GM15510 (cell line): ENCODE results near the gene SND1.

Experiments used
- POLR2A ChIP-seq: IDR thresholded peaks from 3 replicates; pipeline ENCODE4 v1.6.1; 2011; ENCODE audit warnings: borderline replicate concordance; ENCODE audit not compliant: insufficient read length; ENCODE audit errors: extremely low read depth

Gene SND1

DNA sequence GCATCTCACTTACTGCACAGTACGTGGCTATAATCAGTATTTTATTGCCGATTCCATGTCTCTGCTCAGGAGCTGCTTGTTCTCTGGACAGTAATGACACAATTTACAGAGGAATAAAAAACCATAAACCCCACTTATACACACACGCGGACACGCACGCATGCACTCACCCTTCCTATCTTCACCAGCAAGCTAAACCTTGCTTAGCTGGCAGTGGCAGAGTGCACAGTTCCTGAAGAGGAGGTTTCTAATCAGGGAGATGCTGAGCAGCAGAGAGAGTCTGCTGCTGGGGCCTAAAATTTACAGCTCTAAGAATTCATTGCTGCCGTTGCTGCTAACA, 66.3 kb downstream of the SND1 start:
- no peak for TF ChIP-seq POLR2A

DNA sequence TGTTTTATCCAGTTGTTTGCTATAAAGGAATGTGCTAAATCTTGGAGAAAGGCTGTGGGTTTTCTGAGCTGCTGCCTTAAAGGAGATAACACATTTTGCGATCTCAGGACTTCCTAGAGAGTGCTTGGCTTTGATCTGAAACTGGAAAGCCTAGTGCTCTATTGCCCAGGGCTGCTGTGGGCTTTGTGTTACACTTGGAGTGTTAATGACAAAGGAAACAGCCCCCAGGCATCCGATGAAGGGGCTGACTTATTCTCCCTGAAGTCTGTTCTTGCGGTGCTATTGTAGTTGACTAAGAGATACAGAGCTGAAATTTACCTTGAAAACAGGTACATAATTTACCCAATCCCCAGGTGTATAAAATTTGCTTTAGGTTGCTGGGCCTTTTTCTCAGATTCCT, 74.5 kb downstream of the SND1 start:
- no peak for TF ChIP-seq POLR2A

DNA sequence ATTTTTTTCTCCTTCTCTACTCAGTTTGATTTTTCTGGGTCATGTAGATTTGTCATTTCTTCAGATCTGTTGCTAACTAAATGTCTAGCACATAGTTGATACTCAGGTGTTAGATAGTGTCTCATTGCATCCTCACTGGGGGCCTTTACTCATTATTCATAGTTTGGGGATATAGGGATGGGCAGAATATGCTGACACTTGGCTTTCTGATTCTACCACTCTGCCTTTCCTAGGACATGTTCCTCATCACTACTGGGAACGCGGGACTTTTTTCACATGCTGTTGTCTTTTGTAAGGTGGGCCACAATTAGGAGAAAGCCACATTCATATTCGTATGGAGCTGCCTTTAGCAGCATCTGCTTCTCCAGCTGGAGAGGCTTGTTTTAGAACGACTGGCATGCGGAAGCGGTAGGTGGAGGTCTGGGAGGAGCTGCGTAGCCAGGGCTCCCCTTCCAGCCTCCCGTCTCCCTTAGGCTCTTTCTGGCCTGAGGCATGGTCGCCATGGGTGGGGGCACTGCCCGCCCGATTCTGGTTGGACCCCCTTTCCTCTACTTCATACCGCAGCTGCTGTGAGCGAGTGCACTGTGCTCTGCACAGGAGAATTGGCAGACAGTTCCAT, 78.8 kb downstream of the SND1 start:
- no peak for TF ChIP-seq POLR2A

DNA sequence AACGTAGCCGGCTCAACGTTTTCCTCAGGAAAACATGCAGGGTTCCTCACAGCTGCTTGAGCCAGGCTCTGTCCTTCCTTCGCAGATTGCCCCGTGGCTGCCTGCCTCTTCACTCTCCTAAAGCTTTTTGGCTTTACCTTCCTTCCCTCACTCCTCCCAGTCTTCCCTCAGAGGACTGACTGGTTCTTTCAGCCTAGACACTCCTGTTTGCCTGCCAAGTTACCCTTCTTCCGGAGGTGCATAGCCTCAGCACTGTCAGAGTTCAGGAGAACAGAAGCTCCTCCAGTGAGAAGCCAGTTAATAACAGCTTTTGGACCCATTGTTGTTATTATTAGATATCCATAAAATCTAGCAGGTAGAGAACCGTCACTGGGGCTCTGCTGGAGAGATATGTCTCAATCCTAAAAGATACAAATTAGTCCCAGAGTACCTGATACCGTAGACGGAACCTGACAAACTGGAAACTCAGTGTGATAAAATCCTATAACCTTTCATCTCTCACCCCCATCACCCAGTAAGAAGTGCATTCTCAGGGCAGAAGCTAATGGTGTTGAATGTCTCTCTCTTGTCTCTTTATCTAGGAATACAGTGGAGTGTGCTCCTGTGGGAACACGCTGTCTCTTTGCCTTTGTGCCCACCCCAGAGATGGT, 79.6 kb downstream of the SND1 start:
- TF ChIP-seq POLR2A = no peak

DNA sequence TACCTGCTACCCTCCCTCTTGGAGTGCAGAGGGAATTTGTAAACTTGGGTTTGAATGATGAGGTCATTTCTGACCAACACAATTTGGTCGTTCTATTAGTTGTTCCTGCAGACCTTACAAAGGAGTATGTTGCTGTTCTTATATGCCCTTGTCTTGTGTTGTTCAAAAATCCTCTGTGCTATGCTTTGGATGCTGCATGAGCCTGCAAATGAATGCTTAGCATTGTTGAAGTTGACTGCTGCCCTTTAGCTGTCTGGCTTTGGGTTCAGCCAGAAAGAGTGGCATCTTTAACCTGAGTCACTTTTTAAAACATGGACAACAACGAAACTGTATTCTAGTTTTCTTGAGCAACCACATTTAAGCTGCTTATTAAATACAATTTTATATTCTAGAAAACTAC, 80.3 kb downstream of the SND1 start:
- no peak for TF ChIP-seq POLR2A

DNA sequence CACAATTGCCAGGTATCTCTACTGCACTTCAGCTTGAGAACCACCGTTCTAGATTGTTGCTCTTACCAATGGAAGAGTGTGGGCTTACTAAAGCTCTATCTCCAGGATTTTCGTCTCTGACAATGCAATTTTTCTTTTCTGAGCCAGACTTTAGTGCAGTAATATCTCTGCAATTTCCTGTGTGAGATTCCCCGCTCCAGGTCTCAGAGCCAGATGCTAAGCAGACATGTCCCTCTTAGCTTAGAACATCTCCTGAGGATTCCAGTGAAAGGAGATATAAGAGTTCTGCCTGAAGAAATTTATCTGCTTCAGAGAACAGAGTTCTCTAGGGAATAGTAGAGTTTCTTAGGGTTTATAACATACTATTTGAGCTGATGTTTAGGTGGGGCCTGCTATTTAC, 82.0 kb downstream of the SND1 start:
- no peak for TF ChIP-seq POLR2A

DNA sequence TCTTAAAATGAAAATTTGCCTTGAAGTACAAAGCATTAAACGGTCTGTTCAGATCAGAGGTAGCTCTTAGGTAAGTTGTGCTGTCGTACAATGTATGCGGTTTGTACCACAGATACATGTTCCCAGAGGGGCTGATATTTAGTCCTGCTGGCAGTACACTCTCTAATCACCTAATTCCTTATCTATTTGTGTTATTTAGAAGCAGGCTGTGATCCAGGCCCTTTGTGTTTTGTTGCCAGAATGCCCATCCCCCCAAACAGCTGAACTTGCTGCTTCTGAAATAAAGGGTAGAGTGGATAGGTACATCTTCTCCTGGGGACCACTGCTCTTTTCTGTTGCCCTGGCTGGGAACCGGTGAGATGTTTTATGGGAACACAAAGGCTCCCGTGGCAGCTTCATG, 84.5 kb downstream of the SND1 start:
- no peak for TF ChIP-seq POLR2A

DNA sequence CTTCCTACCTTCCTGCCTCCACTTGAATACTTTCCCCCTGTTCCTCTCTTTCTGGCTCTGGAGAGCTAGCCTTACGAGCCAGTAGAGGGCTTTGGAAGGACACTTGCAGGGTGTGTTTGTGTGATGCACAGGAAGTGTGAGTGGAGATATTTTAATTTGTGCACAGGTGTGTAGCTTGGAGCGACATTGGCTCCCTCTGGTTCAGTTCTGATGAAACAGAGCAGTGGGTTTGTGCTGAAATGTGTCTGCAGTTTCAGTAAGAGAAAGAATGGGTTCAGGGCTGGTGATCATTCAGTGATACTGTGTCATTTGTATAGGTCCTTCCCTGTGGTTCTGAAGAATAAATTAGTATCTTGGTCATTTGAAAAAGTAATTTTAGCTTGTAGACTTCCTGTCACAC, 86.9 kb downstream of the SND1 start:
- no peak for TF ChIP-seq POLR2A

DNA sequence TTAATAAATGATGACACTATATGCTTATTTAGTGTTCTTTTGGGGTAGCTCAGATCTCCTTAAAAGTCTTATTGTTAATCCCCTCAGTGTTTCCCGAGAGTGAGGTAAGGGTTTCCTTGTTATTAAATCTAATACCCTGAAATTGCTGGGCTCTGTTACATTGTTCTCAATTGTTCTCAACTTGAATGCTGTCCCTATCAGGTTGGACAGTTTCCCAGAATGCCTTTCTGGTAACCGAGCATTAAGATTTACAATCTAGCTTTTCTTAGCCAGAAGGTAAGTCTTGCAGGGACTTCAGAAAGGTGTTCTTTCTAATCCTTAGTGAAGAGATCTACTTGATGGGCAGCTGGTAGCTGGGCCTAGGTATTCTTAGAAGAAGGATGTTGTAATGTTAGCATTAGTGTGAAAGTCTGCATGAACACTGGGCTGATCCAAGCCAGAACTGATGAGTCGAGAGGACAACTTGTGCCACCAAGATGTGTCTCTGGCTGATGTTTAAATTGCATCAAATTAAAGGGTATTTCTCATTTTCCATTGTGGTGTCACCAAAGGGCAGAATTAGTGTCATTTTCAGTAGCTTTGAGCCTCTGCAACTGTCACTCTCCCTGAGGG, 89.9 kb downstream of the SND1 start:
- TF ChIP-seq POLR2A = no peak

DNA sequence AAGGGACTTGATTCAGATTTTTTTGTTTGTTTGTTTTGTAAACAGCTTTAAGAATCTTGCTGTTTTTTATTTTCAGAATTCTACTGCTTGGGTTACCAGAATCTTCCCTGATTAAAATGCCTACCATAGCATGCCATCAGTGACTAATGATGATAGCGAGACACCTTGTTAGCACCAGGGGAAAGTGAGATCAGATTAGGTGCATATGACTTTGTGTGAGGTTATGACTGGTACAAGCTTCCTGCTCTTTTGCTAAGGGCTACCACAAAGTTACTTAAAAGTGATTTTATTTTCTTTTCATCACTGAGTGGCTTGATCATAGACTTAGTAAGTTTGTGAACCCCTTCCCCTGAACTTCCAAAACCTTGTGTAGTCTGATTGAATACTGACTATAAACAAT, 93.5 kb downstream of the SND1 start:
- no peak for TF ChIP-seq POLR2A

DNA sequence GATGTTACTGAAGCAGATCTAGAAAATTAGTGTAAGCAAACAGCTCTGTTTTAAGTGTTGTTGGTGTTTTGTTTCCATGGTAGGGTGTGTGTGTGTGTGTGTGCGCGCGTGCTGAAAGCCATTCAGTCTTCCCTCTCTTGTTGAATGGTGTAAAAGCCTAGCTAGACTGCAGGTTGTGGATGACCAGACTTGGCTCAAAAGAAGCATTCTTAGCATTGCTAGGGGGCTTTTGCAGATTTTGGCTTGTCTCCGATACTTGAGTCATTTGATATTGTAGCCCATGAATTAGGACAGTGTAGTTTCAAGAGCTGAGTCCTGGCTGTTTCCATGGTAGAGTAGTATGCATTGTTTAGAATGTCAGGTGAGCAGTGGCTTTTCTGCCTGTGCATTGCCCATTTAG, 99.1 kb downstream of the SND1 start:
- TF ChIP-seq POLR2A = no peak

DNA sequence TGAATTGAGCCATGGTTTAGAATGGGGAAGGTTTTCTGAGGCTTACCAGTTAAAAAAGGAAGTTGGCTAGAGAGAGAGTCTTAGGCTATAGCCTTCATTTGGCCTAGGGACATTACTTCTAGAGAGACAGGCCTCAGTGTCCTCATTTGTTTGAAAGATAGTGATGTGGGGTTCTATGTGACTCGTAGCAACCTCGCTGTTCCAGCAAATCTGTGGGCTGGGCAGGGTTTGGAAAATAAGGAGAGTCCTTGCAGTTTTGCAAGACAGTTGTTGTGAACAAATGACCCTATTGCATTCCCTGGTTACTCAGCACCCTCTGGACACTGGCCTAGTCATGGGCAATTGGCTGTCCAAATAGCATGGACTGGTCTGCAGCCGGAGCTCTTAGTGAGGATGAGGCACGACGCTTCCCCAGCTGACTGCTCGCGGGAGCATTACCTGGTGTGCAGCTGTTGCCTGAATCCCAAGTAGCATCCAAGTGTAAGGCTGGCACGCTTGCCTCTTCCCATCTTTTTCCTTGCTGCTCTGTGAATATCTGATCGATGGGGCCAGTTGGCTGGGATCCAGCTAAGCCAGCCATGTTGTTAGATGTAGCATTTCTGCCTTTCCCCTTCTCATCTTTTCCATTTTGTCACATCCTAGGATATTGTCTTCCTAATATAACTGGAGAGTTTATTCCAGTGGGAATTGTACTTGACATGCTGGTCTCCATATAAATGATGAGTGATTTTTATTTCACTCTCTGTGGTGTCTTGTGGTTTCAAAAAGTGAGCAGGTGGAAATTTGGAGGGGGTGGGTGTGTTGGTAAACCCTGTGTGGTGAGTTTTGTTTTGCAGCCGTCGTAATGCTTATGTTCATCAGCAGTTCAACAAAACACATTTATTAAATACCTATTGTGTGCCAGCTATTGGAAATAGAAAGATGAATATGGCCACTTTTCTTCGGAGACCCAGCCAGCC, 99.8 kb downstream of the SND1 start:
- TF ChIP-seq POLR2A = no peak

DNA sequence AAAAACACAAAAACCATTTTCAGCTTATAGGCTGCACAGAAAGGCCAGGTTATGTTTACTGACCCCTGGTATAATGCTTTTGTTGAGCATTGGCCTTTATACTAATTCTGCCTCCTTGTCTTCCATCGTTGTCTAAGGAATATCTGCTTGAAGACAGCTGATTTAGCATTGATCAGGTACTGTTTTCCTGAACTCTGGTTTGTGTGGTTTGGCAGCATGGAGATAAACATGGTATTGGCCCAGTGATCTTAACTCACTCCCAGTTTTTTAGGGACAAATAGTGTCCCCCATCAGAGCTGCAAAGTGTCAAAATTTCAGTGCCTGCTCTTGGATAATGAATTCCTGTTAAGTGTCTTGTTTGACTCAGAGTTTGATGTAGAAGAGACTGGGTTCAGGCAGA, 100.8 kb downstream of the SND1 start:
- TF ChIP-seq POLR2A = no peak

DNA sequence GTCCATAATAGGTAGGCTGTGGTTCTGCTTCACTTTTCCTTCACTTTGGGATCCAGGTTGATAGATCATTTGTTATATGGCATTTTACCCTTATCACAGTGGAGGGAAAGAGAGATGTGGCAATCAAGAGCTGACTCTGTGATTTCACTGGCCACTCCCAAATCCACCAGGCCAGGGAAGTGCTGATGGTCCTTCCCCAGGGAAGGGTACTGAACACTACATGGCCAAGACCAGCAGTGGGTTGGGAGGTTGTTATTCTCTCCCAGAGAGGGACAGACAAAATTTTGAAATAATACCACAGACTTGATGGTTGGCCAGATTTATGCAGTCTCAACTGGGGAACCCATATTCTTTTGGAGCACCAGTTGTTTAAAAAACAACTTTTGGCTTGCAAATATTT, 102.5 kb downstream of the SND1 start:
- no peak for TF ChIP-seq POLR2A

DNA sequence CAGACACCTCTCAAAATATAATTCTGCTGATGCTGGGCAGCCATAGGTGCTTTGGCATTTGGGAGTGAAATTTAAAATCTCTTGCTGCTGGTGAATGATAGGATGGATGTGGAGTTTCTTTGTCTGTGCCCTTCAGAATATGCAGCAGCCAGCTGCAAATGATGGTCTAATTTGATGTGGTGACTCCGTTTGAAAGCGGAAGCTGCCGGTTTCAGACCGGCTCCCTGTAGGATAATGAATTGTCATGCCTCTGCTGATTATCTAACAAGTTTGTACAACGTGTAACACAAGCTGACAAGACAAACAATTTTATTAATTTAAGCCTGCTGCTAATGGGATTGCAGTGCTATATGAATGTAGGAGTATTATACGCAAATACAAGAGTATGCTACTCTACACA, 103.5 kb downstream of the SND1 start:
- no peak for TF ChIP-seq POLR2A
